Astrocyte of the cerebellum (primary cell): ENCODE measurements around the gene SCN3A.

Experiments used
- DNase-seq: peaks from one replicate; pipeline ENCODE4 v3.0.0-alpha.2; 2011; ENCODE audit warnings: low read depth
- H3K4me3 ChIP-seq: 2 replicates; pipeline ENCODE4 v1.5.1; 2011; ENCODE audit warnings: mild to moderate bottlenecking, low read depth, low read length, moderate library complexity
- CTCF ChIP-seq: IDR thresholded peaks from 2 replicates; pipeline ENCODE4 v1.5.1; 2012; ENCODE audit warnings: low read length, low read depth, moderate library complexity, mild to moderate bottlenecking; ENCODE audit errors: missing control alignments
- in situ Hi-C: cut with HindIII; loops from 2 replicates; pipeline ENCODE4 v1.10.0; 2017; ENCODE audit warnings: low sequenced_read_pairs

Gene SCN3A

GRCh38 chr2:165126244-165126643 is 77.6 kb downstream of the SCN3A start:
- H3K4me3 ChIP-seq: no peak overlapping the region
- in situ Hi-C loops: no loop called here
- DNase-seq: no peak
- no peak for TF ChIP-seq CTCF

- in situ Hi-C loops: no loop called here
- no peak overlapping the region for H3K4me3 ChIP-seq
- TF ChIP-seq CTCF: no peak
- no peak for DNase-seq
Observed at GRCh38 chr2:165122521-165122920, 81.3 kb downstream of the SCN3A start.

- DNase-seq: no peak
- no peak for TF ChIP-seq CTCF
- no peak overlapping the region for H3K4me3 ChIP-seq
- in situ Hi-C loops: no loop called here
Observed at GRCh38 chr2:165120740-165121467, 82.9 kb downstream of the SCN3A start.

GRCh38 chr2:165115258-165115657 is 88.6 kb downstream of the SCN3A start:
- H3K4me3 ChIP-seq: no peak overlapping the region
- no peak for TF ChIP-seq CTCF
- in situ Hi-C loops: no loop called here
- no peak for DNase-seq

- peak; percentile 34 for DNase-seq
- no peak for TF ChIP-seq CTCF
- H3K4me3 ChIP-seq: no peak overlapping the region
- in situ Hi-C loops: no loop called here
Observed at GRCh38 chr2:165114346-165114939, 89.4 kb downstream of the SCN3A start.

- no peak for DNase-seq
- no peak for TF ChIP-seq CTCF
- H3K4me3 ChIP-seq: no peak overlapping the region
- in situ Hi-C loops: no loop called here
Observed at GRCh38 chr2:165113414-165113813, 90.4 kb downstream of the SCN3A start.
